Mesothelial cell of epicardium (in vitro differentiated cells): ENCODE data around the gene PRKN. TPM values are rescaled to one million over a fixed set of nuclear protein-coding genes. Genes with fewer than 3 reads are reported as not detected.

Experiments used
- DNase-seq, 2 experiments: peaks; one replicate each; pipeline ENCODE4 v3.0.0; 2021; ENCODE audit warnings: low spot score in 2 of 2; ENCODE audit not compliant: unreplicated experiment in 2 of 2
- H3K27ac Mint-ChIP-seq: 2 replicates; pipeline ENCODE4 v1.8.0; 2021; ENCODE audit warnings: mixed read lengths
- H3K27me3 Mint-ChIP-seq: 2 replicates; pipeline ENCODE4 v1.8.0; 2021; ENCODE audit warnings: low read depth, mixed read lengths
- H3K36me3 Mint-ChIP-seq: 2 replicates; pipeline ENCODE4 v1.8.0; 2021; ENCODE audit warnings: mixed read lengths
- H3K4me1 Mint-ChIP-seq: 2 replicates; pipeline ENCODE4 v1.8.0; 2021; ENCODE audit warnings: mixed read lengths
- H3K4me3 Mint-ChIP-seq: 2 replicates; pipeline ENCODE4 v1.8.0; 2021; ENCODE audit warnings: mild to moderate bottlenecking, moderate library complexity, mixed read lengths
- H3K9me3 Mint-ChIP-seq: 2 replicates; pipeline ENCODE4 v1.8.0; 2021; ENCODE audit warnings: mixed read lengths
- total RNA-seq: library from RNA; stranded (reverse); gene quantifications from 3 replicates; pipeline ENCODE4 v1.2.1, GENCODE V29; 2021
- TF ChIP-seq, protein P1 (sequence below): fragments of 200-600 bp; sonication (generic); IDR thresholded peaks from one replicate; pipeline ENCODE4 v1.5.0; 2021; ENCODE audit warnings: antibody characterized with exemption; ENCODE audit not compliant: unreplicated experiment

Gene PRKN
- total RNA-seq, 1 donor from 2014 or later: 7.6 TPM

- H3K36me3 Mint-ChIP-seq: no peaks in the 10 kb centered on the region
- H3K9me3 Mint-ChIP-seq: no peaks in the 10 kb centered on the region
- no peak overlapping the region for H3K4me3 Mint-ChIP-seq
Observed at GRCh38 chr6:161701056-161701455, 1026.5 kb downstream of the PRKN start.

GRCh38 chr6:161696801-161697200 is 1030.8 kb downstream of the PRKN start:
- H3K27me3 Mint-ChIP-seq: peaks cover 3% of the 10 kb centered on the region
- no peak overlapping the region for H3K4me3 Mint-ChIP-seq
- TF ChIP-seq, protein P1, sequence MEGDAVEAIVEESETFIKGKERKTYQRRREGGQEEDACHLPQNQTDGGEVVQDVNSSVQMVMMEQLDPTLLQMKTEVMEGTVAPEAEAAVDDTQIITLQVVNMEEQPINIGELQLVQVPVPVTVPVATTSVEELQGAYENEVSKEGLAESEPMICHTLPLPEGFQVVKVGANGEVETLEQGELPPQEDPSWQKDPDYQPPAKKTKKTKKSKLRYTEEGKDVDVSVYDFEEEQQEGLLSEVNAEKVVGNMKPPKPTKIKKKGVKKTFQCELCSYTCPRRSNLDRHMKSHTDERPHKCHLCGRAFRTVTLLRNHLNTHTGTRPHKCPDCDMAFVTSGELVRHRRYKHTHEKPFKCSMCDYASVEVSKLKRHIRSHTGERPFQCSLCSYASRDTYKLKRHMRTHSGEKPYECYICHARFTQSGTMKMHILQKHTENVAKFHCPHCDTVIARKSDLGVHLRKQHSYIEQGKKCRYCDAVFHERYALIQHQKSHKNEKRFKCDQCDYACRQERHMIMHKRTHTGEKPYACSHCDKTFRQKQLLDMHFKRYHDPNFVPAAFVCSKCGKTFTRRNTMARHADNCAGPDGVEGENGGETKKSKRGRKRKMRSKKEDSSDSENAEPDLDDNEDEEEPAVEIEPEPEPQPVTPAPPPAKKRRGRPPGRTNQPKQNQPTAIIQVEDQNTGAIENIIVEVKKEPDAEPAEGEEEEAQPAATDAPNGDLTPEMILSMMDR: no peak
- H3K36me3 Mint-ChIP-seq: no peaks in the 10 kb centered on the region
- DNase-seq: no peak
- H3K4me1 Mint-ChIP-seq: no peaks in the 10 kb centered on the region
- no peak overlapping the region for H3K27ac Mint-ChIP-seq
- no peaks in the 10 kb centered on the region for H3K9me3 Mint-ChIP-seq

More at GRCh38 chr6:161701056-161701455, 1026.5 kb downstream of the PRKN start:
- peaks cover 20% of the 10 kb centered on the region for H3K27me3 Mint-ChIP-seq
- H3K27ac Mint-ChIP-seq: no peak overlapping the region
- TF ChIP-seq, protein P1: no peak
- no peaks in the 10 kb centered on the region for H3K4me1 Mint-ChIP-seq
- no peak for DNase-seq

DNA sequence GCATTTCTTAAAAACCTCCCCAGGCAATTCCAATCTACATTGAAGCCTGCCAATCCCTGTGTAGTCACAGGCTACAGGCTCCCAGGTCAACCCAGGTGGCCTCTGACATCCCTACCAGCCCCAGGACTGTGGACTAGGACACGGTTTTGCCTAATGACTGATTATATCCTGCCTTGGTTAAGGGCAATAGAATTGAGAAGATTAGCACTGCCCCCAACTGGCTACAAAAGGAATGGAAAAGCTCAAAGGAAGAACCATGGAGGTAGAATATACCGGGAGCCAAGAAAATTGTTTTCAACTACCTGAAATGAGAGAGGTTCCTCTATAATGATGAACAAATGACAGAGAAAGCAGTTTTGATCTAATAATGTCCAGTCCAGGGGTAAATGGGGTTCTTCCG is 1032.6 kb downstream of the PRKN start:
- TF ChIP-seq, protein P1: no peak
- H3K27me3 Mint-ChIP-seq: peaks cover 7% of the 10 kb centered on the region
- H3K9me3 Mint-ChIP-seq: no peaks in the 10 kb centered on the region
- H3K4me3 Mint-ChIP-seq: no peak overlapping the region
- no peaks in the 10 kb centered on the region for H3K36me3 Mint-ChIP-seq
- no peak overlapping the region for H3K27ac Mint-ChIP-seq
- H3K4me1 Mint-ChIP-seq: no peaks in the 10 kb centered on the region
- DNase-seq: no peak

- H3K27ac Mint-ChIP-seq: no peak overlapping the region
- no peaks in the 10 kb centered on the region for H3K36me3 Mint-ChIP-seq
- H3K4me3 Mint-ChIP-seq: no peak overlapping the region
- TF ChIP-seq, protein P1: no peak
- no peaks in the 10 kb centered on the region for H3K4me1 Mint-ChIP-seq
- no peak for DNase-seq
- peaks cover 9% of the 10 kb centered on the region for H3K27me3 Mint-ChIP-seq
- H3K9me3 Mint-ChIP-seq: no peaks in the 10 kb centered on the region
Observed at GRCh38 chr6:161686655-161687054, 1040.9 kb downstream of the PRKN start.

- no peak for DNase-seq
- no peak overlapping the region for H3K27ac Mint-ChIP-seq
- H3K36me3 Mint-ChIP-seq: no peaks in the 10 kb centered on the region
- H3K9me3 Mint-ChIP-seq: no peaks in the 10 kb centered on the region
- H3K27me3 Mint-ChIP-seq: peaks cover 4% of the 10 kb centered on the region
- H3K4me3 Mint-ChIP-seq: no peak overlapping the region
- no peaks in the 10 kb centered on the region for H3K4me1 Mint-ChIP-seq
- TF ChIP-seq, protein P1: no peak
Observed at GRCh38 chr6:161684731-161685475, 1042.7 kb downstream of the PRKN start.
